ENCODE data around the gene TSFM.

Gene TSFM

DNA sequence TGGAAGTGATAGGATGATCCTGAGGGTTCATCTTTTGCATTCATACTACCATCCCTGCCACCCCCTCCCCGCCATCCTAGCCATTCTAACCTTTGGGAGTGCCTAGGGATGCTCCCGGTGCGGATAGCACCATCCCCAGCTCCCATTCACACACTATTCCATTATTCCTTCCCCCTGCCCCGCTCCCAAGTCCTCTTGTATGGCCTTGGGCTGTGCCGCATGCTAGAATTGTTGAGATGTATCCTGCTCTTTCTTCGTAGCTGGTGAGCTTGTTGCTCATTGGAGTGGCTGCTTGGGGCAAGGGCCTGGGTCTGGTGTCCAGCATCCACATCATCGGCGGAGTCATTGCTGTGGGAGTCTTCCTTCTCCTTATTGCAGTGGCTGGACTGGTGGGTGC, 37.1 kb upstream of the TSFM start:
- DNase-seq (ENCODE audit: low read depth in 2 of 2) = no peak

DNA sequence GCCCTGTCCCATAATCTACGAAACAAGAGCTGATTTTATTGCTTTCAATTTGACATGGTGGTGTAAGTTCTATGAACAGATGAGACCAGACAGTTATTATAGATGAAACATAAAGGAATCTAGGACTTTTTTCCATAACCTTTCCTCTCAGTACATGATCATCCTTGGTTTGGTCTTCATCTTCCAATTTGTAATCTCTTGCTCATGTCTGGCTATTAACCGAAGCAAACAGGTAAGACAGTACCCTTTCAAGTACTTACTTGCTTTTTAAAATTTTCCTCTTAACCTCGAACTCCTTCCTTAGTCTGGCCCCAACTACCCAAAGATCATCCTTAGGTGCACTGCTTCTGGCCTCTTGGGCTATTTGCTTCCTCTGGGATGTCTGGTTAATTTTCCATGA, 36.6 kb upstream of the TSFM start:
- no peak for DNase-seq (ENCODE audit: low read depth in 2 of 2)

DNA sequence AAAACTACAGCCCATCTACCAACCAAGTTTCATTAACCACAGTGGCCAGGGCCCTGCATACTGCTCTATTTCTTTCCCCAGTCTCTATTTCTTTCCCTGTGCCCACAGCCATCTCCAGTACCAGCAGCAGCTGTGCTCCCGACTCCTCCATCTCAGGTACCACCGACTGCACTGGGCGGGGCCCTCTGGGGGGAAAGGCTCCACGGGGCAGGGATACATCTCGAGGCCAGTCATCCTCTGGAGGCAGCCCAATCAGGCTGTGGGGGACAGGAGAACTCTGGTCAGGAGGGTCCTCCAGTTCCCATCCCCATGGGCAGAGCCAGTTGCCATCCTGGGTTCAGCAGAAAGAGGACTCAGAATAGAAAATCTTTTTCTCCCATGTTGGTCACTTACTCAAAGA, 33.5 kb upstream of the TSFM start:
- no peak for DNase-seq (ENCODE audit: low read depth in 2 of 2)

DNA sequence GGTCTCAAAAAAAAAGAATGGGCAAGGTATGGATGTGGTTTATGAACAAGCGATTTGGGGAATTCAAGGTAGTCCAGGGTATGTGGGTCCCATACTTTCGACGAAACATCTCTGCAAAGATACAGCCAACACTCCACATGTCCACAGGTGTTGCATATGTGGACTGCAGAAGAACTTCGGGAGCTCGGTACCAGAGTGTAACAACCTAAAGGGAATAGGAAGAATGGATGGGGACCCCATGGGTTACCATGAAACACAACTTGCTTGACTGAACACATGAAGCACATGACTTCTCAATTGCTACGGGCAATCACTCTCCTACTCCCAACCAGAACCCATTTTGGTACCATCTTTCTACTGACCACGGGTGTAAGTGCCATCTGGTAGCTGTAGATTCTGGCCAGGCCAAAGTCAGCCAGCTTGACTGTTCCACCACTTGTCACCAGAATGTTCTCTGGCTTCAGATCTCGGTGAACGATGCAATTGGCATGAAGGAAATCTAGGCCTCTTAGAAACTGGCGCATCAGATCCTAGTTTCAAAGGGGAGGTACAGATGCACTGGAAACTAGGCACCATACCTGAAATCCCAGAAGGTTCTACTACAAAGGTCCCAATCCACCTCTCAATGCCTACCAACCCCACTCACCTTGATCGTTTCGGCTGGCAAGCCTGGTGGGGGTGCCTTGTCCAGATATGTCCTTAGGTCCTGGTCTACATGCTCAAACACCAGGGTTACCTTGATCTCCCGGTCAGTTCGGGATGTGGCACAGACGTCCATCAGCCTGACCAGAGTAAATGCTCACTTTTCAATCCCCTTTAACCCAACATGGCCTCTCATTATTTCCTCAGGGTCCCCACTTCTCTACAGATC, 31.8 kb upstream of the TSFM start:
- no peak for DNase-seq (ENCODE audit: low read depth in 2 of 2)

DNA sequence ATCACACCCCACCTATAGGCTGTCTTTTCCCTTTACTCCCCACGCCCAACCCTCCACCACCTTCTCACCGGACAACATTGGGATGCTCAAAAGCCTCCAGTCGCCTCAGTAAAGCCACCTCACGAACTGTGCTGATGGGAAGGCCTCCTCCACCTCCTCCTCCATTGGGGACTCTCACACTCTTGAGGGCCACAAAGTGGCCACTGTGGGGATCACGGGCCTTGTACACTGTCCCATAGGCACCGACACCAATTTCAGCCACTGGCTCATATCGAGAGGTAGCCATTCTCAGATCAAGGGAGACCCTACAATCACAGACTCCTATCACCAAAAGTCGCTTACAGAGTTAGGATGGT, 31.2 kb upstream of the TSFM start:
- no peak for DNase-seq (ENCODE audit: low read depth in 2 of 2)

DNA sequence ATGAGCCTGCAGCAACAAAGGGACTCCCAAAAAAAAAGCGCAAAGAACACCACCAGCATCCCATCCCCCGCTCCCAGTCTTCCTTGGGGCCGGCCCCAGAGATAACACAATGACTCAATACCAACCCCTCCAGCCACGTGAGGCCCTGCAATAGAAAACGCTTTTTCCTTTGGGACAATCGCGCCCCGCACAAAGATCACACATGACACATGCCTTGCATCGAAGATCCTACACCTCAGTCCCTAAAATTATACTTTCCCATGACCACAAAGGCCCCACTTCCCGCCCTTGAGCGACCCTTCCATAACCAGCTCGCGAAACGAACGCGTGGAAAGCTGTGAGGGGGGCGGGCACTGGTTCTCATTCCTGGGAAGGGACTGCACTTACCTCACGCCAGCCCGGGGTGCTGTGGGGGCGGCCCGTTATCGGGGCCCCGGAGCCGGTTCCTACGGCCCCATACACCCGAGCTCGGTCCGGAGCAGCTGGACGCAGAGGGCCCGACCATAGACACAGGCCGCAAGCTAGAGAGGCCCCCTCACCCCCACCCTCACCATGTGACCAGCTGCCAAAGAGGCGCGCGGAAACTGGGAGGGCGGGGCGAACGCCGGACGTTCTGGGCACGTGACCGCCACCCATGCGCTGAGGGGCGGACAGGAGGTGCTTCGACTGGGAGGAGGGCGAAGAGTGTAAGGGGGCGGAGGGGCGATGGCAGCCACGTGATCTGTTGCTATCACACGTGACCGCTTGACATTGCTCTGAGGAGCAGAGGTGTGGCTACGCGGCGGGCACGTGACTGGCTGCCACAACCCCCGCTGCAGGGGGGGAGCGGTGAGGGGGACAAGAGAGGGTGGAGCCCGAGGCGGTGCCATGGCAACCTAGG, 30.6 kb upstream of the TSFM start, which contains the start of gene CDK4:
TSS of gene CDK4 (minus strand) at position 523 of the 880 bp plus-strand sequence. CDS start 593 bp downstream, outside the sequence.
- peak; percentile 95 to 97 for DNase-seq (ENCODE audit: low read depth in 2 of 2)

DNA sequence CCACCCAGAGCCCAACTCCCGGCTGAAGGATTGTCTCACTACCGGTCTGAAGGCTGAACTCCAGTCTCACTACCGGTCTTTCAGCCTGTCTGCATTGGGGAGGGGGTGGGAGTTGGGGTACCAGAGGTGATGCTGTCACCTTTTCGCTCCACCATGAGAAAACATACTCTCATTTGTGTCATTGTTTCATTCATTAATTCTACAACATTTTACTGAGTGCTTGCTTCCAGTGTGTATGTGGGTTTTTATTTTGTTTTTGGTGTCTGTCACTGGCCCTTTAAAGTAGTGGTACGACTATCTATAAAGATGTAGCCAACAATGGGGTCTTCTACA, 30.0 kb upstream of the TSFM start:
- DNase-seq (ENCODE audit: low read depth in 2 of 2) = no peak

DNA sequence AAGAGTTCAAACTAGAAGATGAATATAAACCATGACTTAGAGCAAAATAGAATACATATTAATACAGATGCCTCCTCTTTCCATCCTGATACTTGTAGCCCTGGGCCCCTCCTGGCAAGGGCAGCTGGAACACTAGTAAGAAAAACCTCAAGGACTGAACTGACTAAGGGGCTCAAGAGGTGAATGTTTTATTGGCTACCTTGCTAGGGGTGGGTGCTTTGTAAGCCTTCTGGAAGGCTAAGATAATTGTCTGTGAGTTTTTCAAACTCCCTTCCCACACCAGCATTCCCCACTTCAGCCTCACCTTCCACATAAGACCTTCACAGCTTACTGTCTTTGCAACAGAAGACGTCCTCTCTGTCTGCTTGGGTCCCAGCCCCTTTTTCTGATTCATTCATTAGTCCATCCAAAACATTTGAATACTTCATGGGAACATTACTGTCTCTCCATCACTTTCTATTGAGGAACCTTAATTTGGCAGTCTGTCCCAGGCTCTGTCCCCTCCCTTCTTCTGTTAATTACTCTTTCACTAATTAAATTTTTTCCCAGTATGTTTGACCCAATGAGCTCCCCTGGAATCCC, 28.7 kb upstream of the TSFM start:
- no peak for DNase-seq (ENCODE audit: low read depth in 2 of 2)

DNA sequence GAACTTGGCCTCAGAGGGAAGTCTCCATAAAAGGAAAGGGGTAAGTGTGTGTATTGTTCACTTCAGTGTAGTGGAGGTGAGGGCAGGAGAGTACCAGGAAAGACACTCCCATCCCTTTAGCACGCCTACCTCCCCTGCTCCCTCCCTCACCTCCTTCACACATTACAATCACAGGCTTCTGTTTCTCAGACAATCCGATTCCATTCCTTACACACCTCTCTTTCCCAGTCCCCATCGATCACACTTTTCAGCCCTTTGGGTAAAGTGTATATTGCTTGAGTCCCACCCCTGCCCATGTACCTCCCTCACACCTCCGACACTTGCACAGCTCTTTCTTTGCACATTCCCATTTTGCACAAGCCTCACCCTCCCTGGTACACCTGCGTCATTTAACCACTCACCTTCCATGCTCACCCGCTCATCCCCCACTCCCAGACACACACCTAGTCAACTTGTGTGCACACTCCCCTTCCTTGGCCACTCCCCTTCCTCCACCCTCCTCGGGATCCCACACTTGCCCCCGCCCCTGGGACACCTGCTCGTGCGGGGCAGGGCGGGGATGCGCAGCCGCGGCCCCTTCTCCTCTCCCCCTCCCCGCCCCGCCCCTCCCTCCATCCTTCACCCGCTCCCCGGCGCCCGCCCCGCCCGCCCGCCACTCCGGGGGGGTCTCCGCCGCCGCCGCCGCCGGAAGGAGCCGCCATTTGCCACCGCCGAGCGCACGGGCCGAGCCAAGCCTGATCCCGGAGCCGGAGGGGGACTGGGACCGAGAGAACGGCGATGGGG, 28.0 kb upstream of the TSFM start, which contains the start of gene MARCHF9:
TSS of gene MARCHF9 (plus strand) at position 693 of the 783 bp plus-strand sequence. CDS start 426 bp downstream, outside the sequence.
- DNase-seq (ENCODE audit: low read depth in 2 of 2) = peak; percentile 75

DNA sequence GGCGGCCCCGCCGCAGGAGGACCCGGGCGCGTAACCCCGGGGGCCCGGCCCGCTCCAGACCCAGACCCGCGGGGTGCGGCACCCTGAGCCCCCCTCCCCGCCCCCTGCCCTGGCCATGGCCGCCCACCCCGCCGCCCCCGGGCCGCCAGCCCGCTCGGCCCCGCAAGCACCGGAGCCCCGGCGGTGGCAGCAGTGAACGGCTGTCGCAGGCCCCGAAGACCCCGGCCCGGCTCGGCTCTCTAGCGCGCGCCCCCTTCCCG, 27.5 kb upstream of the TSFM start:
- DNase-seq (ENCODE audit: low read depth in 2 of 2) = no peak

DNA sequence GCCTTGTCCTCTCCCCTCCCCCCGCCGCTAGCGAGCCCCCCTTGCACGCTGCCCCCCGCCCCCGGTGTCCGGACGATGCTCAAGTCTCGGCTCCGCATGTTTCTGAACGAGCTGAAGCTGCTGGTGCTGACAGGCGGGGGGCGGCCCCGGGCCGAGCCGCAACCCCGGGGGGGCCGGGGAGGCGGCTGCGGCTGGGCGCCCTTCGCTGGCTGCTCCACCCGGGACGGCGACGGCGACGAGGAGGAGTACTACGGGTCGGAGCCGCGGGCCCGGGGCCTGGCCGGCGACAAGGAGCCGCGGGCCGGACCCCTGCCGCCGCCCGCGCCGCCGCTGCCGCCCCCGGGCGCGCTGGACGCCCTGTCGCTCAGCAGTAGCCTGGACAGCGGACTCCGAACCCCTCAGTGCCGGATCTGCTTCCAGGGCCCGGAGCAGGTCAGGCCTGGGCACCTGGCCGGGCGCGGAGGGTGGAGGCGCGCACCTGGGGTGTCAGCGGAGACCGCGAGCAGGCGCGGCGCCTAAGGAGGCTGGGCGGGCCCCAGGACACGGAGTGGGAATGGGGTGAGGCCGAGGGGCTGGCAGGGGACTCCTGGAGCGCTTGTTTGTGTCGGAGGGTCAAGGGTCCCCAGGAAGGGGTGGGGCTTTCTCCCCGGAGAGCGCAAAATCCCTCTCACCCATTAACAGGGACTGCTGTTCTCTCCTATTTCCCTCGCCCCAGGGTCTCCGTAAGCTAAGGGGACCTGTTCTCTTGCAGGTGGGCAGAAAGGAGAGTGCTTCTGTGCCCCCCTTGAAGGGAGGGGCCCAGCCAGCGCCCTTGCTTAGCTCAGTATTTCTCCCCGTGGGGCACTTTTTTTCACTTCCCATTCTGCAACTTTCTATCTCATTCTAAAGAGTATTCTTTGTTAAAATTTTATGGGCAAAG, 26.9 kb upstream of the TSFM start:
- peak in 1 of 2 donors; percentile 26 for DNase-seq (ENCODE audit: low read depth in 2 of 2)

DNA sequence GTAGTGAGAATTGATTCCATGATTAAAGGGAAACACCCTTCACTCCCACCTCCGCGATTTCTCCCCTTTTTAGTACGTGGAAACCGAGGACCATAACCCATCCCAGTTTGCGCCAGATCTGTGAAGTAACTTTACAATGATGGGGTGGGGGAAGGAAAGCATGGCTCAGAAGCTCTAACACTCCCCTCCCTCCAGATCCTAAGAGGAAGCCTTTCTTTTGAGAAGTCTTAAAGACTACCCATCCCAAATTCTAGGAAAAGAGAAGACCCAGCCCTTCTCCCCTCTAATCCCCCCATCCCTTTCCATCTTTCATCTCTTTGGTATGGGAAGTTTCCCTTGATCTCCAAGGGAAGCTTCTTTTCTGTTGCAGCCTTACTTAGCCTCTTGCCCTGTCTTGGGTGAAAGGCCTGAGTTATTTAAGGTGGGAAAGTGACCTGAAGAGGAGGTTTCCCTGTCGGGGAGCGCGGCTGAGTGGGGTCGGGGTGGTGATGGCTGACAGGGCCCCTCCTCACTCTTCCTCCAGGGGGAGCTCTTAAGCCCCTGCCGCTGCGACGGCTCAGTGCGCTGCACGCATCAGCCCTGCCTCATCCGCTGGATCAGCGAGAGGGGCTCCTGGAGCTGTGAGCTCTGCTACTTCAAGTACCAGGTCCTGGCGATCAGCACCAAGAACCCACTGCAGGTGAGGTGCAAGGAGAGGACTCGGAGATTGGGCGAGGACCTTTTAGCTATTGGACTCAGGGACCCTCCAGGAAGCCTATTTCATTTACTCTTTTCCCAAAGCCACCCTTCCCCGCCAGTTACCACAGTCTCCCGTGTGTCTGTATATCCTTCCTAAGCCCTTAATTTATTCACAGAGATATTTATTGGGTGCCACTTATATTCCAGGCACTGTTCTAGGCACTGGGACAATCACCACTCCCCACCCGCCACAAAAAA, 25.9 kb upstream of the TSFM start:
- DNase-seq (ENCODE audit: low read depth in 2 of 2) = peak; percentile 61 to 62

DNA sequence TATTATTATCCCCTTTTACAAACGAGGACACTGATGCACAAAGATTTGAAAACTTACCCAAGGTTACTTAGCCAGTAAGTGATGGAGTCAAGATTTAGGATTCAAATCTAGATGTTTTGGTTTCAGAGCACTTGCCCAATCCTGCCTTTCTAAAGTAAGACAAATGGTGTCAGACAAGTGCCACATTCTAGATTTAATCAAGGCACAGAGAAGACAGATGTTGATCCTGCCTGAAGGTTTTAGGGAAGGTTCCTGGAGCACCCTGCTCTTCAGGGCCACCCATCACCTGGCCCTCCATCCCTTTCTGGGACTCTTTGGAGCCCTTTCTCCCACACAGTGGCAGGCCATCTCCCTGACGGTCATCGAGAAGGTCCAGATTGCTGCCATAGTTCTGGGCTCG, 24.8 kb upstream of the TSFM start:
- DNase-seq (ENCODE audit: low read depth in 2 of 2) = no peak

DNA sequence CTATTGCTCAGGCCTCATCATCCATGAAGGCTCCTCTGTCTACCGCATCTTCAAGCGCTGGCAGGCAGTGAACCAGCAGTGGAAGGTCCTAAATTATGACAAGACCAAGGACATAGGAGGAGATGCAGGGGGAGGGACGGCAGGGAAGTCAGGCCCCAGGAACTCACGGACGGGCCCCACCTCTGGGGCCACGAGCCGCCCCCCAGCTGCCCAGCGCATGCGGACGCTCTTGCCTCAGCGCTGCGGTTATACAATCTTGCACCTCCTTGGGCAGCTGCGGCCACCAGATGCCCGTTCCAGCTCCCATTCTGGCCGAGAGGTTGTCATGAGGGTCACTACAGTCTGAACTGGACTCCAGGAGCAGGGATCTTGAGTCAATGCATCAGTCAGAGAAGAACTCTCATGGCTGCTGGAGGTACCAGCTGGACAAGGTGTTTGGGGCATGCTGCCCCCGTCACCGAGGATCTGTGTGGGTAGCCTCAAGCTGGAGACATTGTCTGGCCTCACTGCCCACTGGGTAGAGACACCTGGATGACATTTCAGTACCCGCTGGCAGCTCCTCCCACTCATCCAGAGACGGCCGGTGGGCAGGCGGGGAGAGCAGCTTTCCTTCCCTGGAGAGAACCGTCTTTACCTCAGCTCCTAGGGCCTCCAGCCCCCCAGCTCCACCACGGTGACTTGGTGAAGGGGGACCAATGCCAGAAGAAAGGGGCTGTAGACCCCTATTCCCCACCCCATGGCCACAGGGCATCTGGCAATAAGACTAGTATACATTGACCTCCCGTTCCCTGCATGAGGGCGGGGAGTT, 23.8 kb upstream of the TSFM start:
- no peak for DNase-seq (ENCODE audit: low read depth in 2 of 2)

DNA sequence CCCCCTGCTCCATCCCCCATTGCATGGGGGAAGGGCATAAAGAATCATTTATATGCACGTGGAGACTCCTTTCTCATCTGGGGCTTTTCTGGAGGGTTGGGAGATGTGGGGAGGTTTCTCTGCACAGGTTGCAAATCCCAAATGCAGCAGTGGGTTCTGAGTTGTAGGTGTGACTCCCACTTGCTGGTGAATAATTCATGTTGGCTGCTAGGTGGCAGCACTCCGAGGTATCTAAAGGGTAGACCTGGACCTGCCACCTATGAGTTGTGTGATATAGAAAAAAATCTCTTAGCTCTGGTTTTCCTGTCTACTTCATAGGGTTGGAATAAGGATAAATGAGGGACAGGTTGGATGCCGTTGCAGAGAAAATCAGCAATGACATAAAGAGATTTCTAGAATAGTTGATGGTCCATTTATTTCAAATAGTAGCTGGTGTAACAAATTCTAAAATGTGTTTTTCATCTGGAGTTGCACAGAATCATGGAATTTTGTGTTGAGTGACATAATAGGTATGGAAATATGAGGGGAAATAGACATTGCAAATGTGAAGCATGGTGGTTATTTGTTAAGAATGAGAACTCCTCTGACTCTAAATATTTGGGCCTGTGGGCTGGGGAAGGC, 23.1 kb upstream of the TSFM start:
- DNase-seq (ENCODE audit: low read depth in 2 of 2) = no peak

DNA sequence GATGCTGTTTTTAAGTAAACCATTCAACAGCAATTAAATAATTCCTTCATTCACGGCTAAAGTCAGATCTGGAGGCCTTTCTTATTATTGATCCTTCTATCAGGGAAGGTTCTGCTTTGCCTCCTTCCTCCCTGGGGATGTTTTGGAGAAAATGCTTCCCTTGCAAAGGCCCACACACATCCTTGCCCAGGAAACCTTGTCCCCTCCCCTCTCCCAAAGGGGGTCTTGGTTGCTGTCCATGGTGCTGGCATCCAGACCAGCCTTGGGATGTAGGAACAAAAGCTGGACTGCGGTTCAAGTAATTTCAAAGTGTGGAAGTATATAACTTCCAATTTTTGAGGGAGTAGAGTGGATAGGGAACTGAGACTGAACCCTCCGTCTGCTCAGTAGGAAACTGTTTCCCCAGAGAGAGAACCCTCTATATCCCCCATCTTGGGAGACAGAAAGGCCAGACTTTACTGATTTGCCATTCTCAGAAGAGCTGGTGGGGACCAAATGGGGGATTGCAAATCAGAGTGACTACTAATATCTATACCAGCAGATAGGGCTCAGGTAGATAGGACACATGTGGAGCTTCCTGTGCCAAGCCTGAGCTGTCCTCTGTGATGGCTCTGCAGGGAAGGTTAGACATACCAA, 22.1 kb upstream of the TSFM start:
- no peak for DNase-seq (ENCODE audit: low read depth in 2 of 2)

DNA sequence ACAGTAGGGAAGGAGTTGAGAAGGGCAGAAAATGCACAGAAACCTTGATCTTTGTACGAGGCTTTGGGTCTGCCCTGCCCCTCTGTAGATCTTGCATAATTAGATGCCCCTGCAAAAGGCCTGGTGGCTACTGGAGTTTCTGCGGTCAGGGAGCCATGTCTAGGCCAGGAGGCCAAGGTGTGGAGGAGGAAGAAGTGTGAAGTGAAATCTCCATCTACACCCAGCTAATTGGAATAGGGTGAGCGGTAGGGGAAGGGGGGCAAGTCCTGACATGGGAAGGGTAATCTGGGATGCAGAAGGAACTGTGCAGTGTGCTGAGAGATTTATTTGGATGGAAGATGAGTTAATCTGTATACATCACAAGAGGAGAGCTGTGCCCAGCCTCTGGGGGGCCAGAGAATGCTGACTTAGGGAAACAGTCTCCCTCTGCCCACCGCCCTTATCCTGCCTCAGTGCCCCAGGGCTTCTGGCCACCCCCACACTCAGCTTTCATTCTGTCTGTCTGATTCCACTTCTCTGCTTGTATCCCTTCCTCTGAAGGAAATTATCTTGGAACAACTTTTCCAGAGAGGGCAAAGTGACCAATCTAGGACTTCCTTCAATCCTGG, 21.1 kb upstream of the TSFM start:
- DNase-seq (ENCODE audit: low read depth in 2 of 2) = no peak

DNA sequence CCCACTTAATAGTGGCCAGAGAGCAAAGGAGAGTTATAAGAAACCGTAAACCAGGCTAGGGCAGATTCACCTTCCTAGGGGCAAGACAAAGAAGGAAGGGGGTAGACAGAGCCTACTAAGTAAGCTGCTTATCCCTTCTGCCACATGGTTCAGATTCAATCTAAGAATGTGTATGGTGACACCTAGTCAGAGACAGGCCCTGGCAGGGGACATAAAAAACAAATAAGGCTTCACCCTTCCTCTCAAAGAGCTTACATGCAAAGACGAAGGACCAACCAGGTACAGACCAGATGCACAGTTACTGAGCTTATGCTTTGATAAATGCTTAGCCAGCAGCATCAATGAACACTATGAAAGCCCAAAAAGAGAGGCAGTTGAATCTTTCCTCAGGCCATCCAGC, 20.1 kb upstream of the TSFM start:
- no peak for DNase-seq (ENCODE audit: low read depth in 2 of 2)
